Activated naive CD8-positive, alpha-beta T cell treated with anti-CD3 and anti-CD28 coated beads for 36 hours (primary cell): ENCODE results near the gene PPA1. TPM values are rescaled to one million over a fixed set of nuclear protein-coding genes. Genes with fewer than 3 reads are reported as not detected.

Experiments used
- total RNA-seq, 2 experiments: library from RNA; stranded (reverse); gene quantifications; one replicate each; pipeline ENCODE4 v1.2.3, GENCODE V29; 2021

Gene PPA1
- total RNA-seq, 2 experiments from 2014 or later: 388 to 397 TPM

Other genes with a start within 250 kb of the PPA1 start
- gene MACROH2A2, start 180.6 kb downstream of the PPA1 start, total RNA-seq: 1 to 10 TPM; 3.9 to 4.8 TPM
- 10 to 100 TPM in 1 of 2 experiments, 1 to 10 TPM in 1; 9.6 to 10.4 TPM for gene AIFM2, start 100.6 kb downstream of the PPA1 start, total RNA-seq
- 10 to 100 TPM; 15.8 to 15.9 TPM for gene TYSND1, start 86.7 kb downstream of the PPA1 start, total RNA-seq
- gene SAR1A, start 62.9 kb downstream of the PPA1 start, total RNA-seq: 100 to 1,000 TPM; 129 to 134 TPM
- gene NPFFR1, start 50.6 kb upstream of the PPA1 start, total RNA-seq: not detected
- gene LRRC20, start 149.2 kb upstream of the PPA1 start, total RNA-seq: 10 to 100 TPM; 14.0 to 16.0 TPM
- 10 to 100 TPM; 31.0 to 31.4 TPM for gene EIF4EBP2, start 170.7 kb upstream of the PPA1 start, total RNA-seq
- not detected for gene NODAL, start 208.3 kb upstream of the PPA1 start, total RNA-seq
- gene PALD1, start 245.3 kb upstream of the PPA1 start, total RNA-seq: 1 to 10 TPM; 2.7 to 3.1 TPM